A549 (cell line): ENCODE results near the gene MOBP.

Experiments
- CTCF ChIP-seq: fragments of >200 bp; sonication (Bioruptor Twin); formaldehyde crosslinking; IDR thresholded peaks from 3 replicates; pipeline ENCODE4 v1.5.1; 2016
- ELK1 ChIP-seq: fragments of 150-350 bp; IDR thresholded peaks from 2 replicates; pipeline ENCODE4 v1.6.1; 2014; ENCODE audit warnings: low read depth, mild to moderate bottlenecking, low read length

GRCh38 chr3:39448506-39449233 lies 18.8 kb upstream of the MOBP start:
- TF ChIP-seq CTCF (no peak), ELK1 (no peak)
